HG02938 (cell line): ENCODE measurements around the gene C2CD5.
"Not testable (repeated sequence)": the region's sequence is repeated elsewhere in the genome, so short reads cannot be mapped to it uniquely, and the experiment has no call there.

Source experiments
- ATAC-seq: cut with Tn5 transposase; IDR thresholded peaks from one replicate; pipeline ENCODE4 v1.9.1; 2021; ENCODE audit warnings: mild to moderate bottlenecking, moderate library complexity; ENCODE audit not compliant: unreplicated experiment

Gene C2CD5

GRCh38 chr12:22480814-22481213, 63.5 kb downstream of the C2CD5 start:
- ATAC-seq = not testable (repeated sequence)

GRCh38 chr12:22480016-22480415, 64.3 kb downstream of the C2CD5 start:
- ATAC-seq = no peak

DNA sequence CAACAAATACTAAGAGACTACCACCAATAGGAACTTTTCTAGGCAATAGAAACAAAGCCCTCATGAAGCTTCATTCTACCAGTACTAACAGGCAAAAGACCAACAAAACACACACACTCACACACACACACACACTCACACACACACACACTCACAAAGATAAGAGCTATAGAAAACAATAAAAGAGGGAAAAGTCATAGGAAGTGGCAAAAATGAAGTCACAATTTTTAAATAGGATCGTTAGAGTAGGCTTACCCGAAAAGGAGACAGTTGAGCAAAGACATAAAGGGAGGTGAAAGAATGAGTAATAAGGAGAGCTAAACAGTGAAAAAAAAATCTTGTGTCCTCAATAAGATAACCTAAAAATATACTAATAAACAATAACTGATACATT, 66.5 kb downstream of the C2CD5 start:
- ATAC-seq = no peak

DNA sequence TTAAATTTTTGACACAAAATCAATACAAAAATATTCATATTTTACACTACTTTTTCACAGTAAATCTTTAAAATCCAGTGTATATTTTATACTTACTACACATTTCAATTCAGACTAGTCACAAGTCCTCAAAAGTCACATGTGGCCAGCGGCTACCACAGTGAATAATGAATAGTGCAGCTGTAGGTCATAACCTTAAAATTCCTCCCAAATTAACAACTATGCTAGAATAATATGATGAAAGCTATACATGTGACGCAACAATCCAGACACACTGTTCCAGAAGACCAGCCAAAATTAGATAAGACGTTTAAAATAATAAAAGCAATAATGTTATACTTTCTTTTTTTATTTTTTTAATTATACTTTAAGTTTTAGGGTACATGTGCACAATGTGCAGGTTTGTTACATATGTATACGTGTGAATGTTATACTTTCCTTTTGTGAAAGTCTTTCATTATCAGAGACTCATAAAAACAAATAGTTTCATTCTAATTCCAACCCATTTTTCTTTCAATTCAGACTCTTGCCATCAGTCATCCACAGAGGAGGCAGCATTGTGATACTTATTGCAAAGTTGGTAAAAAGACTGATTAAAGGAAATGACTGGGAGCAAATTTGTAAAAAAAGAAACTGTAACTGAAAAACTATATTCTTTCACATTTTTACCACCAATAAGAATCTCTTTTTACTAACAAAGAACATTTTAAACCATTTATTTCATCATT, 67.0 kb downstream of the C2CD5 start:
- no peak for ATAC-seq

DNA sequence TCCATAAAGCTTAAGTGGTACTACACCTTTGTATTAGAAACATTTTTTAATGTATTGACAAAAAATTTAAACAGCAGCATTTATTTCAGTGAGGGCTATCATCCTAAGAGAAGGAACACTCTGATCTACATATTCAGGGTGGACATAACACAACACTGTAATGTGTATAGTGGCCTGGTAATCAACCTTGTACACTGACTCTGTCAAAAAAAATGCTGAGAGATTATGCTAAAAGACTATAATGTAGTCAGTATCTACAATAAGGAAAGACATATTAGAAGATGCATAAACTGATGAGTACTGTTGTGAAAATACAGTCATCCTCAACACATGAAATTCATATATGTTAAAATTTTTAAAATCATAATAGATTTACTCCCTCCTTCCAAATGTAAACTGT, 68.2 kb downstream of the C2CD5 start:
- ATAC-seq = no peak

- no peak for ATAC-seq
Observed at GRCh38 chr12:22474970-22475720, 69.2 kb downstream of the C2CD5 start.

GRCh38 chr12:22473212-22473611, 71.1 kb downstream of the C2CD5 start:
- ATAC-seq = peak; percentile 54

GRCh38 chr12:22467190-22467589, 77.2 kb downstream of the C2CD5 start:
- ATAC-seq = no peak

DNA sequence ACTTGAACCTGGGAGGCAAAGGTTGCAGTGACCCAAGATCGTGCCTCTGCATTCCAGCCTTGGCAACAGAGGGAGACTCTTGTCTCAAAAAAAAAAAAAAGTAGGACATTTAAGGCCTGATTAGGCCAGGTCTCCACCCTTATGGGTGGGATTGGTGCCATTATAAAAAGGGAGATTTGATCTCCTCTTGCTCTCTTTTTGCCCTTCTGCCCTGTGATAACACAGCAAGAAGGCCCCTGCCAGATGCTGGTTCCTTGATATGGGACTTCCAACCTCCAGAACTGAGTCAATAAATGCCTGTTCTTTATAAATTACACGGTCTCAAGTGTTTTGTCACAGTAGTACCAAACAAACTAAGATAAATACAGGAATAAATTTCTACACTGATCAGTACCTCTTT, 81.0 kb downstream of the C2CD5 start:
- no peak for ATAC-seq

DNA sequence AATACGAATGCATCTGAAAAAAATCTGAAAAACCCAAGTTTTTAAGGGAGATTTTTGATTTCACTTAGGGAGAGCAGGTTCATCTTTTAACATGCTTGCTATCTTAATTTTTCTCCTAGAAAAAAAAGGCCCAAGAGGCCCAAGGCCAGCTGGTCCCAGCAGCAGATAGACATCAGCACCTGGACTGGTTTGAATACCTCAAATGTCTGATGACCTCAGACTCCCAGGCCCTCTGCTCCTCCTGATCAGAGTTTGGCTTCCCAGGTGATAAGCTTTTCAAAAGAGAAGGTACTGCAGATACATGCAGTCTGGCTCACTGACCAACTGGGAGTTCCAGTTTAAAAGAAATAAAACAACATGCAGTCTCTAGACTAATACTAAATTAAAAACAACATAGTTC, 82.6 kb downstream of the C2CD5 start:
- ATAC-seq = no peak

DNA sequence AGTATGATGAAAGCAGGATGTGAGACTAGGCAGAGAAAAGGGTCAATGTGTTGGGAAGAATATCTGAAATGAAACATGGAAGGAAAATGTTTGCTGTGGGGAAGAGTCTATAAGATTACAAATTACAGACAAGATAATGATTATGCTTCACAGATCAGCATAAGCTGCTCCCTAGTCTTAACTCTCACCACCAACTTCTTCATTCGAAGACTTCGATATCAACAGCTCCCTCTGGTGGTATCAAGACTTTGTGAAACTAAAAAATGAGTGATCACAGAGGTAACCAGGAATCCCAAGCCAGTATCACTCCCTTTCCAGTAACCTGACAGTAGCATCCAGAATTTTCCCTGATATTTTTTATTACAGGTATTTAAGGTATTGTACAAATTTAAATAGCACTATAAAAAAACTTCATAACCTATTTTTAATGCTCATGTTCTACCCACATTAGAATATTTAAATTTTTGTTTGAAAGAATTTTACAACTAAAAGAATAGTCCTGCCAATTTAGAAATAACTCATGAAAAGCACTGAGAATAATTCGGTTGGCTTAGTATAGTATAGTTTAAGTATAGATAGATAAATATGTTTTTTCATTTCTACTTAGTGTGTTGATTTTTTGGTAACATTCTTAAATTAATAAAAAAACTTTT, 84.4 kb downstream of the C2CD5 start:
- peak; percentile 72 for ATAC-seq

GRCh38 chr12:22458298-22458937, 85.9 kb downstream of the C2CD5 start:
- ATAC-seq = no peak

GRCh38 chr12:22457085-22457484, 87.3 kb downstream of the C2CD5 start:
- ATAC-seq = no peak

GRCh38 chr12:22453511-22453910, 90.8 kb downstream of the C2CD5 start:
- ATAC-seq = no peak

GRCh38 chr12:22447223-22447622, 97.1 kb downstream of the C2CD5 start:
- no peak for ATAC-seq

DNA sequence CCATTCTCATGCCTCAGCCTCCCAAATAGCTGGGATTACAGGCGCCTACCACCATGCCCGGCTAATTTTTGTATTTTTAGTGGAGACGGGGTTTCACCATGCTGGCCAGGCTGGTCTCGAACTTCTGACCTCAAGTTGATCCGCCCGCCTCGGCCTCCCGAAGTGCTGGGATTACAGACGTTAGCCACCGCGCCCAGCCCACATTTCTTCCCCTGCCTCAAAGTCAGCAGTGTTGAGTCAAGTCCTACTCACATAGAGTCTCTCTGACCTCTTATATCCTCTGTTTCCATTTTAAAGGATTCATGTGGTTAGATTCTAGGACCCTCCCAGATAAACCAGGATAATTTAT, 100.1 kb downstream of the C2CD5 start:
- not testable (repeated sequence) for ATAC-seq

DNA sequence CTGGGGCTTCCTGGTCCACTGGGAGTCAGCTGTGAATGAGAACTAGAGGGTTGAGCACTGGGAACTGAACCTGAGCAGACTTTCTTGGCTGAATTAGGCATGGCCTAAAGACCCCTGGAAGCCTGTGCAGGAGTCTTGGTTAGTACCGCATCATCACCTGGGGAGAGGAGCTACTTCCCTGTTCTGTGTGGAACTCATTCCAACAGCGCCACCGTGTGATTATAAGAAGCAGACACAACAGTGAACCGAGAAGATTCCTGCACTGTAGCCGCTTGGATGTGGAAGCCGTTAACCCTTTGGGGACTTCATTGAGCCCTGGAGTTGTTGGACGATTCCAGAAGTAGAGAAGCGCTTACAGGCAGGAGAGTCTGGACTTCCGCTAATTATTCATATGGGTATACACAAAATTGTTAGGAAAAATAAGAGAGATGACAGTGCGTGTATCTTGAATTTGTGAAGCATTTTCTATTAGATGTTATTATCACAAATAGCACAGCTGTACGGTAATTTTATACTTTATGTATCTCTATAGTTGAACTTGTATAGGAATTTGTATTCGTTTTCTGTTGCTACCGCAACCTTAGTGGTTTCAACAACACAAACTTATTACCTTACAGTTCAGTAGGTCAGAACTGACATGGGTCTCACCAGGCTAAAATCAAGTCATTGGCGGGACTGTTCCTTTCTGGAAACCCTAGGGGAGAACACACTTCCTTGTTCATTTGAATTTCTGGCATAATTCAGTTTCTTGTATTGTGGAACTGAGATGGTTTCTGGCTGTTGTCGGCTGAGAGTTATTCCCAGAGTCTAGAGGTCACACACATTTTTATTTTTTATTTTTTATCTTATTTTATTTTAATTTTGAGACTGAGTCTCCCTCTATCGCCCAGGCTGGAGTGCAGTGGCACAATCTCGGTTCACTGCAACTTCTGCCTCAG, 100.7 kb downstream of the C2CD5 start:
- peak; percentile 99 for ATAC-seq

DNA sequence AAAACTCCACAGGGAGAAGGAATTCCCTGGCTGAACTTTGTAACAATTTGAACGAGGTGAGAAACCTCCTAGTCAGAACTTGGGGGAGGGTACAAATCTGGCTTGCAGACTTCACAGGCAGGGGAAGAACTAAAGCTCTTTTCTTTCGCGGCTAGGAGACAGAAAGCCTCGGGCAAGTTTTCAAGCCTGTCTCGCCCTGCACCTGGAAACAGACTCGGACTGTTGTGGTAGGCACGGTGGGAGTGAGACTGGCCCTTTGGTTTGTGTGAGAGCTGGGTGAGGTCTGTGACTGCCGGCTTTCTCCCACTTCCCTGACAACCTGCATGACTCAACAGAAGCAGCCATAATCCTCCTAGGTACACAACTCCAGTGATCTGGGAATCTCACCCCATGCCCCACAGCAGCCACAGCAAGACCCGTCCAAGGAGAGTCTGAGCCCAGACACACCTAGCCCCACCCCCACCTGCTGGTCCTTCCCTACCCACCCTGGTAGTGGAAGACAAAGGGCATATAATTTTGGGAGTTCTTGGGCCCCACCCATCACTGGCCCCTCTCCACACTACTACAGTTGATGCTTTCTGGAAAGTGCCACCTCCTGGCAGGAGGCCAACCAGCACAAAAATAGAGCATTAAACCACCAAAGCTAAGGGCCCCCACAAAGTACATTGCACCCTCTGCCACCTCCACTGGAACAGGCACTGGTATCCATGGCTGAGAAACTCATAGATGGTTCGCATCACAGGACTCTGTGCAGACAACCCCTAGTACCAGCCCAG, 107.1 kb downstream of the C2CD5 start:
- no peak for ATAC-seq

DNA sequence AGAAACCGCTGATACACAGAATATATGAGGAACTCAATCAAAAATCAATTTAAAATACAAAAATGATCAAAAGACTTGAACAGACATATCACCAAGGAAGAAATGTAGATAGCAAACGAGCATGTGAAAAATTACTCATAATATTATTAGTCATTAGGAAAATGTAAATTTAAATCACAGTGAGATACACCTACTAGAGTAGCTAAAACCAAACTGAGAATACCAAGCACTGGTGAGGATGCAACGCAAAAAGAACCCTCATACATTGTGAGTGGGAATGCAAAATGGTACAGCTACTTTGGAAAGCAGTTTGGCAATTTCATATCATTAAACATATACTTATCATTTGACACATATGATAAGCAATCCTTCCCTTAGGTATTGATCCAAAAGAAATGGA, 108.8 kb downstream of the C2CD5 start:
- ATAC-seq = no peak
